ENCODE results near the gene CHST12. TPM values are rescaled to one million over a fixed set of nuclear protein-coding genes. Genes with fewer than 3 reads are reported as not detected.
"Not testable (repeated sequence)": the region's sequence is repeated elsewhere in the genome, so short reads cannot be mapped to it uniquely, and the experiment has no call there.

The CHST12 gene
- total and polyA plus RNA-seq, 3 experiments from 2014 or later = 7.7 to 63.0 (median 8.3) TPM

GRCh38 chr7:2460641-2461040 lies 57.2 kb downstream of the CHST12 start:
- ChIA-PET CTCF (interaction anchor here (1.2 to 1.4 kb wide), 2 partner anchors 8 to 258 kb away, joined by 4 read pairs; no protein-coding TSS in a partner anchor), POLR2A (no interaction called here)
- peaks cover 6% of the 10 kb centered on the region for H3K4me1 ChIP-seq (ENCODE audit: insufficient read depth, low read length)
- H3K4me1 Mint-ChIP-seq = peaks cover 10 to 14% (median 13%) of the 10 kb centered on the region in 3 donors
- H3K9me3 Mint-ChIP-seq = no peaks in the 10 kb centered on the region
- no peaks in the 10 kb centered on the region for H3K9me3 ChIP-seq (ENCODE audit: low read length)
- peaks cover 0 to 1% (median 0%) of the 10 kb centered on the region in 3 donors for H3K36me3 Mint-ChIP-seq
- no peak overlapping the region for H3K4me3 ChIP-seq (ENCODE audit: low read length)
- H3K27me3 ChIP-seq (ENCODE audit: insufficient read depth, low read length, poor library complexity, severe bottlenecking) = no peaks in the 10 kb centered on the region
- no peak overlapping the region for H3K27ac ChIP-seq (ENCODE audit: low read depth, low read length)
- H3K27me3 Mint-ChIP-seq = no peaks in the 10 kb centered on the region
- no peak overlapping the region for H3K4me3 Mint-ChIP-seq
- H3K36me3 ChIP-seq (ENCODE audit: insufficient read depth, low read length) = no peaks in the 10 kb centered on the region
- no peak overlapping the region for H3K27ac Mint-ChIP-seq
- DNase-seq = no peak

GRCh38 chr7:2461268-2462026 lies 58.0 kb downstream of the CHST12 start:
- CTCF ChIA-PET = interaction anchor here (1.0 kb wide), 1 partner anchor 258 kb away, joined by 4 read pairs; no protein-coding TSS in a partner anchor
- H3K36me3 ChIP-seq (ENCODE audit: insufficient read depth, low read length) = no peaks in the 10 kb centered on the region
- no peak overlapping the region for H3K27ac ChIP-seq (ENCODE audit: low read depth, low read length)
- POLR2A ChIA-PET = no interaction called here
- DNase-seq = no peak
- no peaks in the 10 kb centered on the region for H3K27me3 ChIP-seq (ENCODE audit: insufficient read depth, low read length, poor library complexity, severe bottlenecking)
- H3K4me3 ChIP-seq (ENCODE audit: low read length) = no peak overlapping the region
- Mint-ChIP-seq H3K4me3 (no peak overlapping the region), H3K27me3 (no peaks in the 10 kb centered on the region), H3K27ac (no peak overlapping the region), H3K9me3 (no peaks in the 10 kb centered on the region), H3K36me3 (peaks cover 0 to 1% (median 0%) of the 10 kb centered on the region in 3 donors), H3K4me1 (peaks cover 10 to 14% (median 13%) of the 10 kb centered on the region in 3 donors)
- H3K9me3 ChIP-seq (ENCODE audit: low read length) = no peaks in the 10 kb centered on the region
- H3K4me1 ChIP-seq (ENCODE audit: insufficient read depth, low read length) = peaks cover 6% of the 10 kb centered on the region

- H3K27ac ChIP-seq (ENCODE audit: low read depth, low read length) = no peak overlapping the region
- peaks cover 6% of the 10 kb centered on the region for H3K4me1 ChIP-seq (ENCODE audit: insufficient read depth, low read length)
- no peak overlapping the region for H3K4me3 Mint-ChIP-seq
- no peaks in the 10 kb centered on the region for H3K36me3 Mint-ChIP-seq
- peaks cover 7 to 10% (median 9%) of the 10 kb centered on the region in 3 donors for H3K4me1 Mint-ChIP-seq
- H3K9me3 ChIP-seq (ENCODE audit: low read length) = no peaks in the 10 kb centered on the region
- ChIA-PET POLR2A (interaction anchor here (0.7 kb wide), 1 partner anchor 103 kb away, joined by 21 read pairs; no protein-coding TSS in a partner anchor), CTCF (interaction anchor here (1.0 kb wide), 1 partner anchor 11 kb away, joined by 3 read pairs; no protein-coding TSS in a partner anchor)
- no peaks in the 10 kb centered on the region for H3K27me3 ChIP-seq (ENCODE audit: insufficient read depth, low read length, poor library complexity, severe bottlenecking)
- H3K9me3 Mint-ChIP-seq = no peaks in the 10 kb centered on the region
- H3K36me3 ChIP-seq (ENCODE audit: insufficient read depth, low read length) = no peaks in the 10 kb centered on the region
- no peak overlapping the region for H3K4me3 ChIP-seq (ENCODE audit: low read length)
- no peaks in the 10 kb centered on the region for H3K27me3 Mint-ChIP-seq
- no peak for DNase-seq
- H3K27ac Mint-ChIP-seq = peak overlapping the region in 1 of 8 donors; percentile 43
These were observed 59.3 kb downstream of the CHST12 start for GRCh38 chr7:2462731-2463130.

- Histone ChIP-seq H3K9me3 (ENCODE audit: low read length) (no peaks in the 10 kb centered on the region), H3K4me1 (ENCODE audit: insufficient read depth, low read length) (no peaks in the 10 kb centered on the region), H3K27ac (ENCODE audit: low read depth, low read length) (no peak overlapping the region), H3K4me3 (ENCODE audit: low read length) (no peak overlapping the region), H3K36me3 (ENCODE audit: insufficient read depth, low read length) (no peaks in the 10 kb centered on the region), H3K27me3 (ENCODE audit: insufficient read depth, low read length, poor library complexity, severe bottlenecking) (no peaks in the 10 kb centered on the region)
- POLR2A ChIA-PET = no interaction called here
- Mint-ChIP-seq H3K4me1 (peaks cover 2 to 5% (median 4%) of the 10 kb centered on the region in 3 donors), H3K36me3 (no peaks in the 10 kb centered on the region), H3K4me3 (no peak overlapping the region), H3K27me3 (peaks cover 3 to 6% of the 10 kb centered on the region in 2 donors), H3K27ac (no peak overlapping the region), H3K9me3 (no peaks in the 10 kb centered on the region)
- CTCF ChIA-PET = interaction anchor here (1.2 to 4.1 kb wide), 2 partner anchors 15 to 205 kb away, joined by 3 to 43 read pairs; no protein-coding TSS in a partner anchor
- DNase-seq = no peak
These were observed 62.5 kb downstream of the CHST12 start for GRCh38 chr7:2465928-2466327.

GRCh38 chr7:2466675-2467074 lies 63.3 kb downstream of the CHST12 start:
- Mint-ChIP-seq H3K9me3 (no peaks in the 10 kb centered on the region), H3K36me3 (no peaks in the 10 kb centered on the region), H3K4me1 (peaks cover 2 to 5% (median 4%) of the 10 kb centered on the region in 3 donors), H3K27ac (no peak overlapping the region), H3K4me3 (no peak overlapping the region), H3K27me3 (peaks cover 3 to 6% of the 10 kb centered on the region in 2 donors)
- Histone ChIP-seq H3K9me3 (ENCODE audit: low read length) (no peaks in the 10 kb centered on the region), H3K27me3 (ENCODE audit: insufficient read depth, low read length, poor library complexity, severe bottlenecking) (no peaks in the 10 kb centered on the region), H3K36me3 (ENCODE audit: insufficient read depth, low read length) (no peaks in the 10 kb centered on the region), H3K4me3 (ENCODE audit: low read length) (no peak overlapping the region), H3K4me1 (ENCODE audit: insufficient read depth, low read length) (no peaks in the 10 kb centered on the region), H3K27ac (ENCODE audit: low read depth, low read length) (no peak overlapping the region)
- POLR2A ChIA-PET = interaction anchor here (0.7 kb wide), 2 partner anchors 53 to 354 kb away, joined by 5 to 6 read pairs; no protein-coding TSS in a partner anchor
- CTCF ChIA-PET = interaction anchor here (0.9 to 4.1 kb wide), 3 partner anchors 15 to 204 kb away, joined by 3 to 43 read pairs (median 3); no protein-coding TSS in a partner anchor
- DNase-seq = no peak

- peaks cover 3 to 6% of the 10 kb centered on the region in 2 donors for H3K27me3 Mint-ChIP-seq
- no peaks in the 10 kb centered on the region for H3K4me1 ChIP-seq (ENCODE audit: insufficient read depth, low read length)
- peaks cover 2 to 5% (median 4%) of the 10 kb centered on the region in 3 donors for H3K4me1 Mint-ChIP-seq
- H3K36me3 Mint-ChIP-seq = no peaks in the 10 kb centered on the region
- H3K36me3 ChIP-seq (ENCODE audit: insufficient read depth, low read length) = no peaks in the 10 kb centered on the region
- DNase-seq = no peak
- H3K27ac Mint-ChIP-seq = no peak overlapping the region
- H3K27me3 ChIP-seq (ENCODE audit: insufficient read depth, low read length, poor library complexity, severe bottlenecking) = no peaks in the 10 kb centered on the region
- H3K4me3 ChIP-seq (ENCODE audit: low read length) = no peak overlapping the region
- H3K9me3 ChIP-seq (ENCODE audit: low read length) = no peaks in the 10 kb centered on the region
- CTCF ChIA-PET = interaction anchor here (0.5 to 4.1 kb wide), 24 partner anchors 8 to 569 kb away, joined by 3 to 43 read pairs (median 4); partner anchors contain the start of genes MRM2 and NUDT1
- POLR2A ChIA-PET = no interaction called here
- no peak overlapping the region for H3K4me3 Mint-ChIP-seq
- H3K9me3 Mint-ChIP-seq = no peaks in the 10 kb centered on the region
- no peak overlapping the region for H3K27ac ChIP-seq (ENCODE audit: low read depth, low read length)
These were observed 64.8 kb downstream of the CHST12 start for GRCh38 chr7:2468227-2468626.

- H3K27ac ChIP-seq (ENCODE audit: low read depth, low read length); H3K4me1 Mint-ChIP-seq; H3K36me3 Mint-ChIP-seq; H3K9me3 ChIP-seq (ENCODE audit: low read length); H3K9me3 Mint-ChIP-seq; H3K4me1 ChIP-seq (ENCODE audit: insufficient read depth, low read length); H3K27me3 Mint-ChIP-seq; H3K4me3 Mint-ChIP-seq; H3K27ac Mint-ChIP-seq; H3K36me3 ChIP-seq (ENCODE audit: insufficient read depth, low read length); H3K27me3 ChIP-seq (ENCODE audit: insufficient read depth, low read length, poor library complexity, severe bottlenecking); H3K4me3 ChIP-seq (ENCODE audit: low read length); DNase-seq: not testable (repeated sequence)
- CTCF ChIA-PET = interaction anchor here (0.6 to 4.1 kb wide), 18 partner anchors 13 to 741 kb away, joined by 3 to 43 read pairs (median 5); no protein-coding TSS in a partner anchor
- POLR2A ChIA-PET = interaction anchor here (0.6 kb wide), 1 partner anchor 17 kb away, joined by 3 read pairs; no protein-coding TSS in a partner anchor
These were observed 66.2 kb downstream of the CHST12 start for GRCh38 chr7:2469460-2470203.

Measured in CD8-positive, alpha-beta memory T cell (primary cell).